Activated T-cell treated with anti-CD3 and anti-CD28 coated beads, Interleukin-2, amount 50 U/mL, for 4 hours (primary cell): ENCODE results near the gene FIZ1. TPM values are rescaled to one million over a fixed set of nuclear protein-coding genes. Genes with fewer than 3 reads are reported as not detected.

Source experiments
- ATAC-seq, 2 donors: fragments of 200-7000 bp; cut with Tn5 transposase; one replicate each; pipeline ENCODE4 v1.10.0; 2021
- DNase-seq: peaks from one replicate; pipeline ENCODE4 v3.0.0-alpha.2; 2020
- H3K27me3 Mint-ChIP-seq: one replicate; pipeline ENCODE4 v1.8.0; 2021; ENCODE audit warnings: low read depth, mixed read lengths
- H3K36me3 Mint-ChIP-seq: one replicate; pipeline ENCODE4 v1.8.0; 2022; ENCODE audit warnings: mixed read lengths; ENCODE audit not compliant: insufficient read depth
- H3K4me1 Mint-ChIP-seq: one replicate; pipeline ENCODE4 v1.8.0; 2021; ENCODE audit warnings: low read depth, mixed read lengths
- H3K4me3 Mint-ChIP-seq: one replicate; pipeline ENCODE4 v1.8.0; 2021; ENCODE audit warnings: mild to moderate bottlenecking, moderate library complexity, mixed read lengths
- H3K9me3 Mint-ChIP-seq: one replicate; pipeline ENCODE4 v1.8.0; 2021; ENCODE audit warnings: mixed read lengths
- total RNA-seq, 3 donors: library from RNA; stranded (reverse); gene quantifications; one replicate each; pipeline ENCODE4 v1.2.1, GENCODE V29; 2021

The FIZ1 gene
- total RNA-seq, 3 donors from 2014 or later: 31.4 to 35.5 (median 34.4) TPM

DNA sequence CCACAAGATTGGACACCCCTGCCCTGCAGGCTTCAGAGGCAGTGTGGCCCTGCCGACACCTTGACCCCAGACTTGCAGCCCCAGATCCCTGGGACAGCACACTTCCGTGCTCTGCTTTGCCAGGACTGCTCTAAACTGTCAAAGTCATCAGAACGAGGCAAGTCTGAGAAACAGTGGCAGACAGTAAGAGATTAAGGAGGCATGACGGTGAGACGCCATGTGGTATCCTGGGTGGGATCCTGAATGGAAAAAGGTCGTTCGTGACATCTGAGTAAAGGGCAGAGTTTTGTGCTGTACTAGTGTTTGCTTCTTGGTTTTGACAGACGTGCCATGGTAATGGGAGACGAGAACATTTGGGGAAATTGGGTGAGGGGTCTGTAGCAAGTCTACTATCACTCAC is 32.5 kb downstream of the FIZ1 start:
- no peak for DNase-seq
- H3K36me3 Mint-ChIP-seq: no peaks in the 10 kb centered on the region
- no peak for ATAC-seq
- no peaks in the 10 kb centered on the region for H3K9me3 Mint-ChIP-seq
- H3K27me3 Mint-ChIP-seq: peaks cover 4% of the 10 kb centered on the region
- H3K4me1 Mint-ChIP-seq: no peaks in the 10 kb centered on the region
- H3K4me3 Mint-ChIP-seq: no peak overlapping the region

DNA sequence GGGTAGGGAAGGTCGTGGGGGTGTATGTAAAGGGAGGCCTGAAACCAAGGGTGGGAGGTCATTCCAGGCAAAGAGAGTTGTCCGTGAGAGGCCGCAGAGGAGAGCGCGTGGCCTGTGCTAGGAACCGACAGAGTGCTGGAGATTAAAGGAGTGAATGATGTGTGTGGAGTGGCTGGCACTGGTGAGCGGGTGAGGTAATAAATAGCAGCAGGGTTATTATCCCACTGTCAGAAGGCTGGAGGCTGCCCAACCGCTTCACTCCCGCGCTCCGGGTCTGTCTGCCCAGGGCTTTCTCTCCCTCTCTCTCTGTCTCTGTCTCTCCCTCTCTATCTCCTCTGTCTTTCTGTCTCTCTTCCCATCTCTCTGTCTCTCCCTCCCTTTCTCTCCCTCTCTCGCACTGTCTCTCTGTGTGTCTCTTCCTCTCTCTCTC is 36.0 kb downstream of the FIZ1 start:
- peaks cover 7% of the 10 kb centered on the region for H3K27me3 Mint-ChIP-seq
- H3K9me3 Mint-ChIP-seq: peaks cover 4% of the 10 kb centered on the region
- no peak overlapping the region for H3K4me3 Mint-ChIP-seq
- ATAC-seq: no peak
- H3K4me1 Mint-ChIP-seq: no peaks in the 10 kb centered on the region
- no peak for DNase-seq
- H3K36me3 Mint-ChIP-seq: no peaks in the 10 kb centered on the region

DNA sequence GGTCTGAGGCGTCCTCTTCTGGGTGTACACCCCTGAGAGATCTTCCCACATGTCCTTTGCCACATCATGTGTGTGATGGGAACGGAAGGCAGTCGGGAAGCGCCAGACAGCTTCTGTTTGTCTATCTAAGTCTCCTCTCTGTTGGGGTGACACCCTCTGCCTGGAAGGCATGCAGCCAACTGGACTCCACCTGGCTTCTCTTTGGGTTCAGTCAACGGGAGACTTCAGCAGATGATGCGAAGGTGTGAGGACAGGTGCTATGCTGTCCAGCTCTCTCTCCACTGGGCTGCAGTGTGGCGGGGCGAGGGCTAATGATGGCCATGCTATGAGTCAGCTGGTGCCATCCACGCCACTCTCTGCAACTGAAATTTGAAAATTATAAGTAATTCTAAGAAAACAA is 39.6 kb downstream of the FIZ1 start:
- DNase-seq: no peak
- H3K27me3 Mint-ChIP-seq: peaks cover 3% of the 10 kb centered on the region
- ATAC-seq: no peak
- H3K4me1 Mint-ChIP-seq: no peaks in the 10 kb centered on the region
- H3K9me3 Mint-ChIP-seq: peaks cover 4% of the 10 kb centered on the region
- H3K36me3 Mint-ChIP-seq: no peaks in the 10 kb centered on the region
- no peak overlapping the region for H3K4me3 Mint-ChIP-seq

DNA sequence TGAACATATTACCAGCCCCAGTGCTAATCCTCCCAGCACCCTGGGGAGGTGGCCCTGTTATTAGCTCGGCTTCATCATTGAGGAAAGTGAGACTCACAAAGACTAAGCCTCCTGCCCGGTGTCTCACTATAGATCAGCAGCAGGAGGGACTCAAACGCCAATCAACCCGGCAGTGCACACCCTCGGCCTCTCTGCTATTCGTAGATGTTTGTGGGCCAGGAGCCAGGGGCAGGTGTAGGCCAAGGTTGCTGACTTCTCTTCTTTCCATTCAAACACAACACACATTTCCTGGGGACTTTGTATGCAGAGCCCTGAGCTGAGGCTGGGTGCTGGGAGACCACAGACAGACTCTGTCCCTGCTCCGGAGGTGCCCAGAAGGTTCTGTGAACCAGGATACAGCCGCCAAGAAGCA is 44.6 kb downstream of the FIZ1 start:
- Mint-ChIP-seq H3K4me3 (no peak overlapping the region), H3K36me3 (no peaks in the 10 kb centered on the region), H3K27me3 (peaks cover 2% of the 10 kb centered on the region), H3K9me3 (no peaks in the 10 kb centered on the region), H3K4me1 (no peaks in the 10 kb centered on the region)
- DNase-seq: no peak
- no peak for ATAC-seq

DNA sequence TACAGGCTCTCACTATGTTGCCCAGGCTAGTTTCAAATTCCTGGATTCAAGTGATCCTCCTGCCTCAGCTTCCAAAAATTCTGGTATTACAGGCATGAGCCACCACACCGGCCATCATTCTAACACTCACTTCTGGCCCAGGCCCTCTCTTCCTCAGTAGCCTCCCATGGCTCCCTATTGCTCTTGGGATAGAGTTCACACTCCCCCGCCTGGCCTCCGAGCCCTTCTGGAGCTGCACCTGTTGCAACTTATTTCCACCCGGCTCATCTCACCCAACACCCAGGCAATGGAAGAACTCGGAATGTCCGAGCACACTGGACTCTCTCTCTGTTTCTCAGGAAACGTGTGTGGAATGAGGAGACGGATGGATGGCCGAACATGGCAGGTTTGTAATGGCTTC is 45.0 kb downstream of the FIZ1 start:
- DNase-seq: no peak
- Mint-ChIP-seq H3K4me1 (no peaks in the 10 kb centered on the region), H3K4me3 (no peak overlapping the region), H3K36me3 (no peaks in the 10 kb centered on the region), H3K27me3 (peaks cover 6% of the 10 kb centered on the region), H3K9me3 (no peaks in the 10 kb centered on the region)
- ATAC-seq: no peak

DNA sequence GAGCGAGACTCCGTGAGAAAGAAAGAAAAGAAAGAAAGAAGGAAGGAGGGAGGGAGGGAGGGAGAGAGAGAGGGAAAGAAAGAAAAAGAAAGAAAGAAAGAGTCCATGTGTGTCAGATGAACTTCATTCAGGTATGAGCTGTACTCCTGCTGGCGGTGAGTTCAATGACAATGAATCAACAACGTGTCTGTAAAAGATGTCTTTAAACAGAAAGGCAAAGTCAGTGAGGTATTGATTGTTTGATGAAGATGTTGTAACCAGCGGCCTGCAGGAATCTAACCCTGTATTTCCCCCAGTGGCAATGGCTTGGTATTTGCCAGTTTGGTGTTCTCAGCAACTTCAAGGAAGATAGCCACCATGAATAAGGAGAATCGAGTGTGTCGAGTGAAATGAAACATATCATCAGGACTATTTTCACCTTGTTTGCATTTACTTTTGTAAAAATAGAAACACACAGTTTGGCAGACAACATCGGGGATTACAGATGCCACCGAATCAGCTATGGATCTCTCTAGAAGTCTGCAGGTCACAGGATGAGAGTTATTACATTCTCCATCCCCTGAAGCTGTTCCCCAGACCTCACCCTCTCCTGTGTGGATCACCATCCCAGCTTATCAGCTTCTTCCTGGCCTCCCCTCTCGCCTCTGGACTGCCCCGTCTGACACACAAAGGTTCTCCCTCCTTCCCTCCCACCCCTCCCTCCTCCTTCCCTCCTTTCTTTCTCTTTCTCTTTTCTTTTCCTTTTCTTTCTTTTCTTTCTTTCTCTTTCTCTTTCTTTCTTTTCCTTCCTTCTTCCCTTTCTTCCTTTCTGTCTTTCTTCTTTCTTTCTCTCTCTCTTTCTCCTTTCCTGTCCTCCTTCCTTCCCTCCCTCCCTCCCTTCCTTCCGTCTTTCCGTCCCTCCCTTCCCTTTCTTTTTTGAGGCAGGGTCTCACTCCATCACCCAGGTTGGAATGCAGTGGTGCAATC is 45.8 kb downstream of the FIZ1 start:
- H3K4me3 Mint-ChIP-seq: no peak overlapping the region

DNA sequence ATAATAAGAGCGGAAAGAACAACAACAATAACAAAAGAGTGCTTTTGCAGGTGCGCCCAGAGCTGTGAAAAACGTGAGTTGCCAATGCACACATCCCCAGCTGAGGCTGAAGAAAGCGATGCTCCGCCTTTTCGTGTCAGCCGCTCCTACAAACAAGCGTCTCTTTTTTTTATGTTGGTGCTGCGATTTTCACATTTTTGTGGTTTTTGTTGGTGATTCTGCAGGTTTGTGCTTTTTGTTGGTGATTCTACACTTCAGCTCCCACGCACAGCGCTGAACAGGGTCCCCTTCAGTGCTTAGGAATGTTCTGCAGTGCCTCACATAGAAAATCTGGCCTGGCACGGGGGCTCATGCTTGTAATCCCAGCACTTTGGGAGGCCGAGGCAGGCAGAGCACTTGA is 46.7 kb downstream of the FIZ1 start:
- H3K27me3 Mint-ChIP-seq: peaks cover 13% of the 10 kb centered on the region
- no peaks in the 10 kb centered on the region for H3K4me1 Mint-ChIP-seq
- no peaks in the 10 kb centered on the region for H3K36me3 Mint-ChIP-seq
- DNase-seq: no peak
- H3K4me3 Mint-ChIP-seq: no peak overlapping the region
- no peaks in the 10 kb centered on the region for H3K9me3 Mint-ChIP-seq
- no peak for ATAC-seq

More for the DNA sequence above, 45.8 kb downstream of the FIZ1 start:
- no peaks in the 10 kb centered on the region for H3K36me3 Mint-ChIP-seq
- no peaks in the 10 kb centered on the region for H3K4me1 Mint-ChIP-seq
- ATAC-seq: no peak
- no peaks in the 10 kb centered on the region for H3K9me3 Mint-ChIP-seq
- H3K27me3 Mint-ChIP-seq: peaks cover 7% of the 10 kb centered on the region
- DNase-seq: no peak

DNA sequence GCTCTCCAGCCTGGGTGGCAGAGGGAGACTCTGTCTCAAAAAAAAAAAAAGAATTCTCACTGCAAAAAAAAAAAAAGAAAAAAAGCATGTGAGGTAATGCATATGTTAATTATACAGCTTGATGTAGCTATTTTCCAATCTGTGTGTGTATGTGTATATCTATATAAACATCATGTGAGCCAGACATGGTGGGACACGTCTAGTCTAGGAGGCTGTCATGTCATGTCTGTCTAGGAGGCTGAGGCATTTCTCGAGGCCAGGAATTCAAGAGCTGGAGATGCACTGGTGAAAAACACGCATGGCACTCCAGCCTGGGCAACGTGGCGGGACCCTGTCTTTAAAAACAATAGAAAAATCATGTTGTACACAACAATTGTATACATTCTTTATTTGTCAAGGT is 47.1 kb downstream of the FIZ1 start:
- Mint-ChIP-seq H3K4me3 (no peak overlapping the region), H3K4me1 (no peaks in the 10 kb centered on the region), H3K9me3 (no peaks in the 10 kb centered on the region), H3K36me3 (no peaks in the 10 kb centered on the region), H3K27me3 (peaks cover 17% of the 10 kb centered on the region)
- DNase-seq: no peak
- ATAC-seq: no peak

DNA sequence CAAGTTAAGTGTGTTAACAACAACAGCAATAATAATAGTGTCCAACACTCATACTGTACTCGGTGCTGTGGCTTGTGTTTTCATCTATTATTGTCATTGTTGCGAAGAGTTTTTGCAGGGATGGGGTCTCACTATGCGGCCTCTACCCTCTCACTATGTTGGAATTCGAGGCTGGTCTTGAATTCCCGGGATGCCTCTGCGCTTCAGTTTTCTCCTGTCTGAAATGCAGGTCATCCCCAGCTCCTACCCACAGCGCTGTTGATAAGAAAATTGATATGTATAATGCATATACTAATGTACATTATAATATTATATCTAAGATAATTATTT is 49.0 kb downstream of the FIZ1 start:
- Mint-ChIP-seq H3K27me3 (peaks cover 28% of the 10 kb centered on the region), H3K4me1 (no peaks in the 10 kb centered on the region), H3K4me3 (no peak overlapping the region), H3K9me3 (no peaks in the 10 kb centered on the region), H3K36me3 (no peaks in the 10 kb centered on the region)
- ATAC-seq (no peak), DNase-seq (no peak)

DNA sequence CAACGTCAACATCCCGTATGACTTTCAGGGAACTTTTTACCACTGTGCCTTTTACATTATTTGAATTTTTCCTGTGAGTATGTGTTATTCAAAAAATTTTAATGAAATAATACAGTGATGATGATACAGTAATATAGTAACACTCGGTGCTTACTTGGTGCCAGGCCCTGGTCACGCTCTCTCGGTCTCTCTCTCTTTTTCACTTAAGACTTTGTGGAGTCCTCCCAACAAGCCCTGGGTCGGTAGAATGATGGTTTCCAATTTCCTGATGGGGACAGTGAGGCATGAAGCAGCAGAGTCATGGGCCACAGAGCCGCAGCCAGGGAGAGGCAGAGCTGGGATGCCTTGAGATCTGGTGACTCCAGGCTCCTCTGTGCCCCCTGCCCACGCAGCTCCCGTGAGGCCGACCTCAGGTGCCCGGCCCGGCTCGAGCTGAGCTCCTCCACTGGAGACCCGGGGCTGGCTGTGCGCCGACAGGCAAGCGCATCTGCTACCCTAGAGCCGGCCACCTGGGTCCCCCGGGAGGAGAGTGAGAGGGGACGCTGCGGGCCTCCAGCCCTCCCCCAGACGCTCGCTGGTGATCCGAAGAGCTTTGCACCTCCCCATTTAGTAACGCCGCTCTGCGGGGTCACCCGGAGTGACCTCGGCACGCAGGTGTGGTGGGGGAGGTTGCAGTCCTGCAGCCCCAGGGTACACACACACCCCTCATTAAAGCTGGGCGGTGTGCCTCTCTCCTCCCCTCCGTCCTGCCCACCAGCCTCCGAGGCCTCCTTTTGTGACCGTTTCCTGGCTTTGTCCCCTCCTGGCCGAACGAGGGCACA is 49.6 kb downstream of the FIZ1 start:
- no peak overlapping the region for H3K4me3 Mint-ChIP-seq
- no peaks in the 10 kb centered on the region for H3K4me1 Mint-ChIP-seq
- DNase-seq (no peak), ATAC-seq (no peak)
- H3K9me3 Mint-ChIP-seq: no peaks in the 10 kb centered on the region
- no peaks in the 10 kb centered on the region for H3K36me3 Mint-ChIP-seq
- peaks cover 31% of the 10 kb centered on the region for H3K27me3 Mint-ChIP-seq

DNA sequence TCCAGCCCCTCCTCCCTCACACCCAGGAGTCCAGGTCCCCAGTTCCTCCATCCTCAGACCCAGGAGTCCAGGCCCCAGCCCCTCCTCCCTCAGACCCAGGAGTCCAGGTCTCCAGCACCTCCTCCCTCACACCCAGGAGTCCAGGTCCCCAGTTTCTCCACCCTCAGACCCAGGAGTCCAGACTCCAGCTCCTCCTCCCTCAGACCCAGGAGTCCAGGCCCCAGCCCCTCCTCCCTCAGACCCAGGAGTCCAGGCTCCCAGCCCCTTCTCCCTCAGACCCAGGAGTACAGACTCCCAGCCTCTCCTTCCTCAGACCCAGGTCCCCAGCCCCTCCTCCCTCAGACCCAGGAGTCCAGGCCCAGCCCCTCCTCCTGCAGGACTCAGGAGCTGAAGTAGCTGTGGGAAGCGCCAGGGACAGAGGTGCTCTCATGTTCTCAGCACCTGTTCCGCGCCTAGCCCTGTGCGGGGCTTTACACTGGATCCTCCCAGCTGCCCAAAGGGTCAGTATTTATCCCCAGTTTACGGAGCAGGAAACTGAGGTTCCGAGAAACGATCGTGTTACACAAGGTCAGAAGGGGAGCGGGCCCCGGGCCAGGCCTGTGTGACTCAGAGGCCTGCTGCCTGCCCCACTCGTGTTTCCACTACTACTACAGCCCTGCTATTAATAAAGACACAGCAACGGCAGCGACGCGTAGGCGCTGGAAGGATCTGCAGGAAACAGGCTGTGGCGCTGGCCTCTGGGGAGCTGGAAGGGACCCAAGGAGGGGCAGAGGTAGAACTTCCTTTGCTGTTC is 52.3 kb downstream of the FIZ1 start:
- ATAC-seq: no peak
- peaks cover 28% of the 10 kb centered on the region for H3K27me3 Mint-ChIP-seq

DNA sequence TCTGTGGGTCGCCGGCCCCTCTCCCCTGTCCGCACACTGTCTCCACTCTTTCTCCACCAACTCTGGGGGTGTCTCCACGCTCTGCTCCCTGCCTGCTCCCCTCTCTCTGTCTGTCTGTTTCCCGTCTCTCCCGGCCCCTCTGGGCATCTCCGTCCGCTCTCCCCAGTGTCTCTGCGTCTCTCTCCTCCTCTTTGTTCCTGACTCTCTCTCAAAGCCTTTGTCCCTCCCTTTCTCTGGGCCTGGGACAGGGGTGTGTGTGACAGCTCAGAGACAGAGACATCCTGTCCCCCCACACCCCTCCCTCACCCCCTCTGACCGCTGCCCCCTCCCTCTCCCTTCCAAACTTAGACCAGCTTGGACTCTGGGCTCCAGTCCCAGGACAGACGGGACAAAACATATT is 53.3 kb downstream of the FIZ1 start:
- Mint-ChIP-seq H3K4me3 (no peak overlapping the region), H3K27me3 (peaks cover 28% of the 10 kb centered on the region), H3K4me1 (no peaks in the 10 kb centered on the region), H3K9me3 (no peaks in the 10 kb centered on the region), H3K36me3 (no peaks in the 10 kb centered on the region)
- DNase-seq (no peak), ATAC-seq (no peak)

More for the DNA sequence above, 52.3 kb downstream of the FIZ1 start:
- no peak for DNase-seq
- Mint-ChIP-seq H3K36me3 (no peaks in the 10 kb centered on the region), H3K9me3 (no peaks in the 10 kb centered on the region), H3K4me3 (no peak overlapping the region), H3K4me1 (no peaks in the 10 kb centered on the region)

DNA sequence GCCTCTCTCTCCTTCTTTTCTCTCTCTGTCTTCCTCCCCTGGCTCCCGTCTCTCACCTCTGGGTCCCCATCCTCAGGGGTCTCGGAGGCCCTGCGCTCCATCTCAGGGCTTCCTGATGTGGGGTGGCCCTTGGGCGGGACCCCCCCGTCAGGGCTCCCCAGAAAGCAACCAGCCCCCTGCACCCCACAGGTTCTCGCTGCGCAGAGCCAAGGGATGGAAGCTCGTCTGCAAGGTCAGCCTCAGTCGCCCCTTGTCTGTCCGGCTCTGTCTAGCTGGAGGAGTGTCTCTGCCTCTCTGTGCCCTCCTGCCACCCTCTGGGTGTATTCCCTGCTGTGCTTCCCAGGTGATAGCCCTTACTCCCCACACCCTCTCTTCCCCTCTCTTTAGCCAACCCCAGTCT is 53.9 kb downstream of the FIZ1 start, which contains the start of gene SBK3:
TSS of gene SBK3 (minus strand) at position 101 of the 400 bp plus-strand sequence. CDS start at position 101, 0 bp downstream.
- Mint-ChIP-seq H3K4me3 (no peak within 1 kb of the TSS), H3K27me3 (peaks cover 28% of the 10 kb centered on the region)

More for the DNA sequence above, 53.9 kb downstream of the FIZ1 start, which contains the start of gene SBK3:
- H3K4me1 Mint-ChIP-seq: no peaks in the 10 kb centered on the region
- ATAC-seq: no peak
- DNase-seq: no peak
- no peaks in the 10 kb centered on the region for H3K9me3 Mint-ChIP-seq
- H3K36me3 Mint-ChIP-seq: no peaks in the 10 kb centered on the region
